Measurements from ENCODE around the gene LRRIQ1. TPM values are rescaled to one million over a fixed set of nuclear protein-coding genes. Genes with fewer than 3 reads are reported as not detected.
A peak's percentile ranks its signal among the peaks of the same experiment; 100 is the strongest.

Gene LRRIQ1
- total and polyA plus RNA-seq, 2 of the 8 experiments (the other 6 are each of a cell fraction or from before 2014, with no cell fraction given): 0.24 to 0.76 TPM

DNA sequence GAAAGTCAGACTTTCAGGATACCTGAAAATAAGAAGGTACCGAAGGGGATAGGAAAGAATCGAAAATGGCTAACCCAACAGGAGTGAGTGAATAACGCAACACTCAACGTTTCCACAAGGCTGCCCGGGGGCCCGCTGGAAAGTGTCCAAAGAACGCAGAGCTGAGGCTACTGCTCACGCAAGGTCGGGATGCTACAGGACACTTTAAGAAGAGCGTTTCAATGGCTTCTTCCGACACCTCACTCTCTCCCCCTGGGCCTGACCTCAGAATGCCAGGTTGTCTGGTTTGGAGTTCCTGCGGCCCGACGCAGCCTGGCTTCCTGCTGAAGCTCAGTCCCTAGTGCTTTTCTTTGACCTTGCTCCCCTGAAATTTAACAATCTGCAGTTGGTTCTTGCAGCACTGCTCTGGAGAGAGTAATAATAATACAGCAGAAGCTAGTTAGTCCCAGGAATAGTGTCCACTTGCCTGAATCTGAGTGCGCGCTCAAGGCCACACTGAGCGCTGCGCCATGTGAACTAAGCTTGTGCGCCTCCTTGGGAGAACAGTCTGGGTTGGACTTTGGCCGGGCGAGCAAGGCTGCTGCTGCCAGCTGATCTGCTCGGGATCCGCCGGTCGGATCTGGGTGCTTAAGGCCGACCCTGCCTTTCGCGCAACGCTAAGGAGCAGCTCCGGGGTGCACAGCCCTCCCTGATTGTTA is 241.9 kb downstream of the LRRIQ1 start:
- 4% methylated on average over 30 of the region's 30 CpGs; no CpG with 5 or more reads in 1 of the 2 experiments for WGBS, 2 experiments (ENCODE audit: extremely low coverage in 1 of 2, insufficient coverage in 1 of 2, insufficient read length in 1 of 2, insufficient replicate concordance in 2 of 2, low coverage in 1 of 2, low lambda C conversion rate in 2 of 2, missing lambda C conversion rate in 1 of 2)
- Histone ChIP-seq H3K36me3 (ENCODE audit: control insufficient read depth in 2 of 4, insufficient read depth in 4 of 4, low read length in 3 of 4) (no peaks in the 10 kb centered on the region), H3K79me1 (ENCODE audit: low read depth, low read length) (no peaks in the 10 kb centered on the region), H2BK5ac (ENCODE audit: low read depth, low read length) (peak overlapping the region; percentile 11; the same call in 1 of the 2 replicates), H2BK120ac (replicated peaks; ENCODE audit: low read depth, low read length) (no peak overlapping the region), H3K27ac (ENCODE audit: low read depth, low read length) (no peak overlapping the region), H3K23me2 (ENCODE audit: low read depth, low read length) (peaks cover 27% of the 10 kb centered on the region), H4K20me1 (replicated peaks in 1 of 2; ENCODE audit: control insufficient read depth in 1 of 2, insufficient read depth in 2 of 2, low read length in 2 of 2) (peaks cover 1 to 8% of the 10 kb centered on the region in 2 experiments), H3K9me3 (ENCODE audit: insufficient read depth in 2 of 2, low read depth in 1 of 2, low read length in 1 of 2) (no peaks in the 10 kb centered on the region), H3K18ac (ENCODE audit: extremely low read depth, low read length) (peak overlapping the region; percentile 20; the same call in 1 of the 2 replicates), H3K23ac (ENCODE audit: insufficient read length) (no peak overlapping the region), H3K79me2 (ENCODE audit: control insufficient read depth in 1 of 2, insufficient read depth in 2 of 2, low read length in 2 of 2) (no peaks in the 10 kb centered on the region), H4K91ac (replicated peaks; ENCODE audit: insufficient read length, low read length) (no peak overlapping the region), H3K9ac (replicated peaks in 1 of 4; ENCODE audit: extremely low read depth in 1 of 4, low read depth in 3 of 4, low read length in 3 of 4) (no peak overlapping the region), H4K5ac (ENCODE audit: insufficient read length, low read depth, low read length) (no peak overlapping the region), H2AFZ (ENCODE audit: low read length) (peak overlapping the region; percentile 78), H3K56ac (replicated peaks; ENCODE audit: insufficient read length, low read depth, low read length) (no peak overlapping the region), H3K4me3 (ENCODE audit: extremely low read depth in 1 of 4, insufficient read depth in 2 of 4, low read depth in 3 of 4, low read length in 4 of 4) (peak overlapping the region; percentile 68 to 86 (median 78); a peak in 7 of 8 replicates), H2BK20ac (ENCODE audit: low read length) (no peak overlapping the region), H3K4ac (replicated peaks; ENCODE audit: insufficient read length, low read depth, low read length) (no peak overlapping the region), H2BK15ac (ENCODE audit: low read length) (0 out of 2 replicates have a peak overlapping the region, but pooled peaks have one; percentile 40), H2AK5ac (ENCODE audit: low read depth, low read length) (no peak overlapping the region), H2BK12ac (ENCODE audit: low read depth, low read length) (peak overlapping the region; percentile 22), H3K14ac (ENCODE audit: insufficient read length) (no peak overlapping the region), H3K4me1 (replicated peaks in 1 of 4; ENCODE audit: control insufficient read depth in 3 of 4, insufficient read depth in 4 of 4, low read length in 3 of 4) (peaks cover 2 to 16% (median 7%) of the 10 kb centered on the region in 4 experiments), H3K27me3 (replicated peaks in 1 of 4; ENCODE audit: control insufficient read depth in 3 of 4, extremely low read depth in 1 of 4, insufficient read depth in 3 of 4, low read length in 3 of 4) (peaks cover 46 to 66% (median 58%) of the 10 kb centered on the region in 4 experiments), H3K4me2 (ENCODE audit: insufficient read depth in 1 of 2, low read depth in 2 of 2, low read length in 2 of 2) (peak overlapping the region; percentile 79 to 88), H4K8ac (ENCODE audit: extremely low read depth, insufficient read depth, low read length) (peak overlapping the region; percentile 16)
- ChIA-PET POLR2A (ENCODE audit: partially characterized antibody) (interaction anchor here (1.7 kb wide), 1 partner anchor 41 kb away, joined by 5 read pairs; no protein-coding TSS in a partner anchor), CTCF (ENCODE audit: partially characterized antibody) (interaction anchor here (0.6 to 2.2 kb wide), 8 partner anchors 19 to 589 kb away, joined by 3 to 9 read pairs (median 3); no protein-coding TSS in a partner anchor)
- DNase-seq (ENCODE audit: low read depth in 1 of 2, low spot score in 2 of 2): no peak
- no peak for FAIRE-seq
- TF ChIP-seq SIRT6 (IDR thresholded peaks at IDR 0.05; ENCODE audit: low read length): no peak
- no peak for TF ChIP-seq TAF7 (optimal IDR thresholded peaks at IDR 0.05; ENCODE audit: borderline replicate concordance, low read depth, low read length)
- TF ChIP-seq ASH2L (IDR thresholded peaks at IDR 0.05; ENCODE audit: low read length): peak; percentile 100
- TF ChIP-seq POU5F1 (IDR thresholded peaks at IDR 0.05; ENCODE audit: low read depth, low read length): no peak
- 0 out of 2 replicates have a peak, but pooled peaks have one; percentile 26 for TF ChIP-seq RBBP5 (IDR thresholded peaks at IDR 0.05; ENCODE audit: borderline replicate concordance, low read depth, low read length)
- TF ChIP-seq EGR1 (IDR thresholded peaks at IDR 0.05; ENCODE audit: borderline replicate concordance, low read depth, low read length): no peak
- TF ChIP-seq, protein P1, sequence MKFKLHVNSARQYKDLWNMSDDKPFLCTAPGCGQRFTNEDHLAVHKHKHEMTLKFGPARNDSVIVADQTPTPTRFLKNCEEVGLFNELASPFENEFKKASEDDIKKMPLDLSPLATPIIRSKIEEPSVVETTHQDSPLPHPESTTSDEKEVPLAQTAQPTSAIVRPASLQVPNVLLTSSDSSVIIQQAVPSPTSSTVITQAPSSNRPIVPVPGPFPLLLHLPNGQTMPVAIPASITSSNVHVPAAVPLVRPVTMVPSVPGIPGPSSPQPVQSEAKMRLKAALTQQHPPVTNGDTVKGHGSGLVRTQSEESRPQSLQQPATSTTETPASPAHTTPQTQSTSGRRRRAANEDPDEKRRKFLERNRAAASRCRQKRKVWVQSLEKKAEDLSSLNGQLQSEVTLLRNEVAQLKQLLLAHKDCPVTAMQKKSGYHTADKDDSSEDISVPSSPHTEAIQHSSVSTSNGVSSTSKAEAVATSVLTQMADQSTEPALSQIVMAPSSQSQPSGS (IDR thresholded peaks at IDR 0.05; ENCODE audit: low read length): no peak
- no peak for TF ChIP-seq JUN (IDR thresholded peaks at IDR 0.05; ENCODE audit: low read depth, low read length)
- TF ChIP-seq MAFK (IDR thresholded peaks at IDR 0.05; ENCODE audit: low read depth, low read length): no peak
- TF ChIP-seq TCF12 (IDR thresholded peaks at IDR 0.05; ENCODE audit: low read depth, low read length): no peak

Data from H1 (cell line).